HG03439 (cell line): Measurements from ENCODE around the gene CELF4.

ENCODE experiments used
- ATAC-seq: cut with Tn5 transposase; IDR thresholded peaks from one replicate; pipeline ENCODE4 v1.9.1; 2021; ENCODE audit warnings: mild to moderate bottlenecking, moderate library complexity; ENCODE audit not compliant: unreplicated experiment

The CELF4 gene

DNA sequence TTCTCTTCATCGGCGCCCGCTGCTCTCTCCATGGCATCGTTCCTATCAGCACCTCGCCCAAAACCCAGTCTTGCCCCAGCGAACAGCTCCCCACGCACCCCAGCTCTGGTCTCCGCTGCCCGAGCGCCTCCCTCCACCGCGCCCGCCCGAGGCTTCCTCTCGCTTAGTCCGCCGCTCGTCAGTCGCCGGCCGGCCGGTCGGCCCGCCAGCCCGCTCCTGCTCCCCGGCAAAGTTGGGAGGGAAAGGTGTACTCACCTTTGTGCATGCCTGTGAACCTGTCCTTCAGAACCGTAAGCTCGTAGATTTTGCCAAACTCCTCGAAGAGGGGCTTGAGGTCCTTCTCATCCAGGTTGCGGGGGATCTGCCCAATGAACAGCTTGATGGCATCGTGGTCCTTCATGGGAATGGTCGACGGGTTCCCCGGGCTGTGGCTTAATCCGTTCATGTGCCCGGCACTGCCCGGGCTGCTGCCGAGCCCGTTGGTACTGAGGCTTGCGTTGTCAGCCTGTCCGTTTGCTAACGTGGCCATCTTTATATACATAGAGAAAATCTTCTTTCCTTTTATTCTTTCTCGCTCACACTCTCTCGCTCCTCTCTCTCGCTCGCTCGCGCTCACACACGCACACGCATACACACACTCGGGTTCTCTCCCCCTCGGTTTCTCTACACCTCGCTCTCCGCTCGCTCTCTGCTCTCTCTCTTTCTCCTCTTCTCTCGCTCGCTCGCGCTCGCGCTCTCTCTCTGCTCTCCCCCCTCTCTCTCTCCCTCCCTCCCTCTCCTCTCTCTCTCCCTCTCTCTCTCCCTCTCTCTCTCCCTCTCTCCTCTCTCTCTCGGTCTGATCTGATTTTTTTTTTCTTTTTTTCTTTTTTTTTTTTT lies at the start of gene CELF4:
Gene CELF4, minus strand, starts transcription at position 698 of the 876 bp plus-strand sequence.
- no peak for ATAC-seq

DNA sequence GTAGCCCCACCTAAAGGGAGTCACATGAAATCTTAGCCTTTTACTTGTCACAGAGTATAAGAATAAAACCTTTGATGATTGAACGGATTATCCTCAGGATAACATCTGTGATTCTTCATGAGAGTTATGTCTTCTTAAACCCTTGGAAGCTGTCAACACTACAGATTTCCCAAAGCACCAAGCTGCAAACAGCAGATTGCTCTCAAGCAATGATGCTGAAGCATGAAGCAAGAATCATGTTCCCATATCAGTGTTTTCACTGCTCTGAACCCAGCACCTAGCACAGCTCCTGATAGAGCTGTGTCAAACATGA lies 47.6 kb upstream of the CELF4 start:
- no peak for ATAC-seq

DNA sequence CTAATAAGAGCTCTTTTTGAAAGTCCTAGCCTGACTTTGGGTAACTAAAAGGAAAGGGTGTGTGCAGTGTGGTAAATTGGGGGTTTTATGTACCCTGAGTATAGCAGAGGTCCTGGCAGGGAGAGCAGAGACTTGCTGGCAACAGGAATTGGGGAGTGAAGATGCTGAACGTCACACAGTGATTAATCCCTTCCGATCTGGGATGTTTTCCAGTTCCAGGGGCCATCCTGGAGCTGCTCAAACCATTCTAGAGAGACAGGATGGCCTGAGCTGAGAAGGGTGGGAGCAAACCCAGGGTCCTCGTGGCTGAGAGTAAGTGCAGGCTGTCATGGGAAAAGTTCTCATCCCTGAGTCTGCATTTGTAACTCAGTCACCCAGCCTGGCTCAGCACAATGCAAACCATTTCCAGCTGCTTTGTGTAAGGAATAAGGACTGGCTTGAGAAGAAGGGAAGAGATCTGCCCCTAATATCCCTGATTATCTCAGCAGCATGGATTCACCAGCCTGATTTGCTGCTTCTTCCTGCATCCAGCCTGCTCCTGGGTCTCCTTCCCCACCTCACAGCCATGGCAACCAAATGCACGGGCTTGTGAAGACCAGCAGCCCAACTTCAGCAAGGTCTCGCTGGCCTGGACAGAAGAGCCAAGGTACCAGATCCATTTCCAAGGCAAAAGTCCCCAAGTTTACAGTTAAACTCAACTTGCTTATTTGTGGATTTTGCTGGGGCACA lies 47.1 kb upstream of the CELF4 start:
- no peak for ATAC-seq

DNA sequence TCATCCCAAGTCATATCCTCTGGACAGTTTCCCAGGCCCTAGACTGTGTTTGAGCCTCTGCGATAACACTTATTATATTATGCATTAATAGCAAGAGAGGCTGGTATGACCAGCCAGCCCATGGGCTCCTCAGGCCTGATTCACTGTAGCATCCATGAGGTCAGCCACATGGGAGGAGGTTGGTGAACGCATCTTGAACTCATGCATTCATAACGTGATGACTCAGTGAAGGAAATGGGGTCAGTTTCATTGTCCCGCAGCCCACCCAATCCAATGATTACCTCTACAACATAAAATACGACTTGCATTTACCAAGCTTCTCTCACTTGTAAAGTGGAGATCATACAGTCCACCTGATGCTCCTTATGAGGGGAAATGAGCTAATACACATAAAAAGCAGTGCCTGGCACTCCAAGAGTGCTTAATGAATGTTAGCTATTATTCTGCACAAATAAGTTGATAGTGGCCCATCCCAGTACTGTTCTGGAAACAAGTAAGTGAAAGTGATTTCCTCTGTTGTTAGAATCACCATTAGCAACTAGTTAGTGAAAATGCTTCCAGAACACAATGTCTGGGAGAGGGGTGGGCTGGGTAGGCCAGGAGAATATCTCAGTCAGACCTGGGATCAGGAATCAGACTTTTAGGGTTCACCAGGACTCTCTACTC lies 46.1 kb upstream of the CELF4 start:
- ATAC-seq = no peak

DNA sequence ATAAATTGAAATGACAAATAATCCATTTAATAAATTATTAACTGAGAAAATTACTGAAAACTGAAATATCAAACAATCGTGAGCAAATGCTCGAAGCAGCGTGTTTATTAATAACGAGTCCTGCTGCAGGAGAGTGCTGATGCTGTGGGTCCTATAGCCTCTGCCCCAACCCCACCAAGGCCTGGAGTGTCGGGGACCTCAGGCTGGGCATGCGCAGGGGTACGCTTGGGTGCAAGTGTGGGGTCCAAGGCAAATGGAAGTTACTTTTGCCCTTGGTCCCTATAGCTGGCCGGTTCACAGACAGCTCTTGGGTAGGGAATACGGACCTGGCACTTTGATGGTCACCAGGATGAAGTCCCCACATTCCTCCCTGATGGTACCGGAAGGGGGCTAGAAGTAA lies 43.3 kb upstream of the CELF4 start:
- no peak for ATAC-seq

DNA sequence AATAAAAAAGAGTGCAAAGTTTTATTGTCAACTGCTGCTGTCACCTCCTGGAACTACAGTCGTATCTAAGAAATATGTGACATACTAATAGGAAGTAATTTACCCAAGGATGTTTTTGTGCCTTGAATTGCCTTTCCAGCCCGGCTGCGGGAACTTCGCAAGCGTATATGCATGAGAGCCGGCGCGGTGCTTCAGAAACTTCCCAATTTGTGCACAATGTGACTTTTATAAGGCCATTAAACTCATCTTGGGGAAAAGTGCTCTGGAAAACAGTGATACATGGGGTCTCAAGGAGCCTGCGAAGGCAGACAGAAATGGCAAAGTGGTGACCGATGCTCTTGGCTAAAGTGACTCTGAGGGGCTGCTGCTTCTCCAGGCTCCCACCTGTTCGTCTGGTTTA lies 41.7 kb upstream of the CELF4 start:
- no peak for ATAC-seq

DNA sequence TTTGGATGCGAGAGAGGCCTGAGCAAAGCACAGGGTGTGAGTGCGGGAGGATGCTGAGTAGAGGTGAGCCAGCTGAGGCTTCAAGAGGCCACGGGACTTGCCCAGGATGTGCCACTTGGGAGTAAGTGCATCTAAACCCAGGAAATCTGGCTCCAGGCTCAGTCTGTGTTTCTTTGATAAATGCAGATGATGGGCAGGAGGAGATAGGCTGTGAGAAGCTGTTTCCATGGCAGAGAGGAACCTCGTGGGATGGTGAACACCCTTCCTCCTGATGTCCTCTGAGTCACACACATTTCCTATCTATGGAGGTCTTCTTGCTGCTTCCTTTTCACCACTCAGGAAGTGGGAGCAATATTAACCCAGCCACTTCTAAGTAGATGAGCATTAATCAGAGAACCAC lies 38.4 kb upstream of the CELF4 start:
- ATAC-seq = no peak

DNA sequence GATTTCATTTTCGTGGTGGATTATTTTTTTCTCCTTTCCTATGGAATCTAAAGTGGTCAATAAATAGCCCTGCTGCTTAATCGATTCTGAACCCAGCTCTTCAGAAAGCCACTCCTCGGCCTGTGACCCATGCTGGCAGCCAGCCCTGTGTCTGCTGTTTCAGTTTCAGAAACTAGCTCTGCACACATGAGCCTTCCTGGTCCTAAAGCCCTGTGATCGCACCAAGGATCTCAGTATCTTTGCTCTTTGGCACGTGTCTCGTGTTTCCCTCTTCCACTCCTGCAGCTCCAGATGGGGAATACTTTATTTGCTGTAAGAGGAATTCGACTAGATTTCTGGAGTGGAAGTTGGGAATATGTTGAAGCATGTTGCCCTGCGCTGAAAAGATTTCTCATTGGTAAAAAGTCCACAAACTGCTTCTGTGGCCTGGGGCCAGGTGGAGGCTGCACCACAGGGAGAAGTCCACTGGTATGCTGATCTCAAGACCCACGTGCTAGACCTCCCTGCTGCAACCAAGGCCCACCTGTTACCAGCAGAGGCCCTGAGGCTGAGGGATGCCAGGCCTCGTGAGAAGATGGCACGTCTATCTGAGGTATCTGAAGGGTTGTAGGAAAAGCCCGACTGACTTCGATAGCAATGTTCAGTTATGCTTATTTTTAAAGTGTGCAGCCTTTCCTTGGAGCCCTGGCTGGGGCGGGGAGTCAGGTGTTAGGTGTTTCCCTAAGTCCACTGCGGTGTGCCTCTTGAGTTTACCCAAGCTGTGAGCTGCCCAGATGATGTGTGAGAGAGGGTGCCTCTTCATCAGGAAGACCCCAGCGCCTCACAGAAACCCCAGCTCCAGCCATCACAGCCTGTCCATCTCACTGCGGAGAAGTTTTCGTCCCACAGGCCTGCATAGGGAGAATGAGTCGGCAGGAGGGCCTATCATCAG lies 33.6 kb upstream of the CELF4 start:
- ATAC-seq = no peak

DNA sequence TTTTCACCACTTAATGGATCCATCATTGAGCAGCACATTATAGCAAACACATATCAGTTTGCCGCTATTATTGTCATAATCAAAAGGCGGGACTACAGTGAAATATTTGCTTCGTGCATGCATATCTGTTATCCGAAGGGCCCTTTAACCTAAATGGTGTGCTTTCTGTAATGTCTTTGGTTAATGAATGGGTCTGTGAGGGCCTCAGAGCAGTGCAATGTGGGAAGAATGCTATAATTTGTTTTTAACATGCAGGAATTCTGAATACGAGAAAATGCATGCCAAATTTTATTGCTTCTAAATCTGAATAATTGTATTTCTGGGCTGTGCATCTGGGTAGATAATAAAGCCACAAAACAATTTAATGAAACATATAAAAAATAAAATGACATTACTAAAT lies 32.8 kb upstream of the CELF4 start:
- ATAC-seq = no peak

DNA sequence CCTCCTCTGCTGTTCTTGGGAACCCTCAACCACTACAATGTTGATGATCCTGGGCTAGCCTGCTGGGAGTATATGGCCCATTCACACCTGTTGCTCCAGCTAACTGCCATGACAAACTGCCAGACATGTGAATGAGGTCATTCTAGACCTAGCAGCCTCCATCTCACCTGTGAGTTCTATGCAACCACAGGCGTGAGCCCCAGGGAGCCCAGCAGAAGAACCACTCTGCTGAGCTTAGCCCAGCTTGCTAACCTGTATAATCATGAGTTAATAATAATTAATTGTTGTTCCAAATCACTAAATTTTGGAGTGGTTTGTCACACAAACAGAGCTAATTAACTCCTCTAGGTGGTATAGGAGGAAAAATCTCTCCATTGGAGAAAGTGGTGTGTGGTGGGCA lies 24.7 kb upstream of the CELF4 start:
- no peak for ATAC-seq

DNA sequence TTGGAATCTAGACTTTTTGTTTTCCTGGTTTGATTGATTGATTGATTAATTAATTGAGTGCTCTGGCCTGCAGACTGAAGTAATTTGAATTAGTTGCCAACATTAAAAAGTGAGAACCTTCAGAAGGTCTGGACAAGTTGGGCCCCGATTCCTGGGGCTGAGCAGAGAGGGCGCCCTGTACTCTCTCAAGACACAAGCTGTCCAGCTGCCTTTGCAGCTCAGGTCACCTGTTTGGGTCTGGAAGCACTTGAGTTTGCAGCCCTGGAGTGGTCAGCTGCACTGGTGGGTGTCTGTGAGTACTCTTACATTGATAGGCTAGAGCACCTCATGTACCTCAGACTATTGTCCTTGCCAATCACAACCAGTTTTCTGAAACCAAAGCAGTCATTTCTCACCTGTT lies 22.7 kb upstream of the CELF4 start:
- ATAC-seq = no peak

DNA sequence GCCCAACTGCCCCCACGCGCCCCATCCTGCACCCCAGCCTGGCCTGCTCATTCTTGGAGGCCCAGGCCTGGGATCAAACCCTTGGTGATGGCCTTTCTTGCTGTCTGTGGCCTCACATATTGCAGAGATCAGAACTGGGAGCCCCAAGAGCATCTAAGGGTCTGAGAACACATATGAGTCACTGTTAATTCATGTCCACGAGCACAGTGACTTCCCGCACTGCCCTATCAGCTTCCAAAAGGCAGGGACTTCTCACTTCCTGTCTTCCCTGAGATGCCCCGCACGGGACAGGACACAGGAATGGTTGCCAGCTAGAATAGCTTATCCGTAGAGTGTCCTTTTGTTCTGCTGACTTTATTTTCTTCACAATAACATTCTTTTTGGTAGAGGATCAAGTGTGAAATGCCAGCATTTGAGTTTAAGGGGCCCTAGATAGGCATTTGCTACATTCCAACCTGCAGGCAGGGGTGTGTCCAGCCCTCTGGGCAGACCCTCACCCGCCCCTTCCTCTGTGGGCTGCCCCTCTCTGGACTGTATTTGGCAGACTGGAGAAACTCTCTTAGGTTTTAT lies 21.1 kb upstream of the CELF4 start:
- no peak for ATAC-seq

DNA sequence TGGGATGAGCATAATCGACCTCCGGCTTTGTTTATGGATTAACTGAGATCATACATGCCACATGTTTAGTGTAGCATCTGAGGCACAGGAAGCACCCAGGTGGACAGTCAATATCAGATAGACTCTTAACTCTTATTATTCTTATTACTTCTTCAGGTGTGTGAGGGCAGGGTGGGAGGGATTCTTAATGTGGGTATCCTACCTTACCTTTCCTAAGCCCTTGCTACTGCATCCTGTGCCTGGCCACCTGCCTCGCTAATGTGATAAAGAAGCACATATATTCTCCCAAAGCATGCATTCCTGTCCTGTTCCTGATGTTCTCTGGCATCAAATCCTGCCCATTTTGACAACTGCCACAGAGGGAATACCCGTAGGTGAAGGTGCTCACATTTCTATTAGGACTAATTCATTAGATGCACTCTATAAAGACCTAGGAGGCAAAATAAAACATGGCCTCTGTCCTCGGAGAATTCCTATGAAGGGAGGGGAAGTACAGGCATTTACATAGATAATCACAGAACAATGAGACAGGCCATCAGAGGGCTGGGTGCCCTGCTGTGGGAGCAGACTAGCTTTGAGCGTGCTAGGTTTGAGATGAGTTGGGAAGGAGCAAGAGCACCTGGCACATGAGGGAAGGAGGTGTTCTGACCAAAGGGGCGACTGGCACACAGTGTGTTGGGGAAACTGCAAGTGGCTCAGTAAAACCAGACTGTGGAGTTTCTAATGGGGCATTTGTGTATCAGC lies 19.5 kb upstream of the CELF4 start:
- no peak for ATAC-seq

DNA sequence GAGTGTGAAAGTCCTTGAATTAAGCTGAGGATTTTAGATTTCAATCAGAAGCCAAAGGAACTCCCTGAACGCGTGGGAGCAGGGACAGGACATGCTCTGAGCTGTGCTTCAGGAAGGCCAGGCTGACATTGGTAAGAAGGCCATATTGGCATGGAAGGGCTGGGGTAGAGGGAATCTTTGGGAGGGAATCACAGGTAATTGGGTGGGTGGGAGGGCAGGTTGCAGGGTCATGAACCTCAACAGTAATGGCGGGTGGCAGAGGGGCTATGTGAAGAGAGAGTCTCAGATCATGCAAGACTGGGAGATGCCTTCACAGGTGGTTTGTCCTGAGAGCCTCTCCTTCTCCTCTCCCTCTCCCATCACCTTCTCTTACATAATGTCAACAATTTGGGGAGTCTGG lies 18.6 kb upstream of the CELF4 start:
- ATAC-seq = no peak

DNA sequence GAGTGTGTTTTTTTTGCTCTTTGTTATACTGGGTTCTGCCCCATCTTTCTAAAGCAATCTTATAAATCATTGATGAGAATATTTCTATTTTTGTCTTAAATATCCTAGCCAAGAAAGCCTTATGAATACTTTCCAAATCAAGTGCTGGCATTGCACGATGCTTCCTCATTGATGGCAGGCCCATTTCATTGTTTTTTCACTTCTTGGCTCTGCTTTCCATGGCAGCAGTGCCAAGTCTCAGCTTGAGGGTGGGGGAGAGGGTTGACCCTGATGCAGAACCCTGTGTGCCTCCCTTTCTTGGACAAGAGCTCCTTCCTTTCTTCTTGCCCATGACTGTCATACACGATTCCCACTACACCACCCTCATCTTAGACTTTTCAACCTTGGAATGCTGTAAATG lies 16.7 kb upstream of the CELF4 start:
- ATAC-seq = no peak

DNA sequence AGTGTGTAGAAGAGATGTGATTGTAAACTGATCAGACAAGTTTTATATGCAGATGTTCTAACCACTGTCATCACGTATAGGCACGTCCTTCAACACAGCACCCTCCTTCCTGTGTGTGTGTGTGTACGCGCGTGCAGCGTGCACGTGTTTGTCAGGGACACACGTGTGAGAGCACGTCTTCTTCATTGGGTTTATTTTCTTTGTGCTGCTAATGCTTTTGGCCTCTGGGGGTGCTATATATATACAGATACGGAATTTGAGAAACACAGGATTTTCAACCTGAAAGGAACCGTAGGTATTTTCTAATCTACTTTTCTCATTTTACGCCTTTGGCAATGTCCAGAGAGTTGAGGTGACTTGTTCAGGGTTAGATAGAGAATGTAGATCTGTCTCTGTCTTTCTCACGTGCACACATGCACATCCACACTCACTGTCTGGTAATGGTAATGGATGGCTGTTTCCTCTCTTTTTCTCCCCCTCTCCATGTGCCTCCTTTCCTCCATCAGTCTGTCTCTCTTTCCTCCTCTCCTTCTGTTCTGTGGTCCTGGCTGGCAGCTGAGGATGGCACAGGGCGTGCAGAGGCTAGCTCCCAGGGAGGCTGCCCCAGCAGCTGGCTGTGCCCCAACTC lies 13.4 kb upstream of the CELF4 start:
- no peak for ATAC-seq

DNA sequence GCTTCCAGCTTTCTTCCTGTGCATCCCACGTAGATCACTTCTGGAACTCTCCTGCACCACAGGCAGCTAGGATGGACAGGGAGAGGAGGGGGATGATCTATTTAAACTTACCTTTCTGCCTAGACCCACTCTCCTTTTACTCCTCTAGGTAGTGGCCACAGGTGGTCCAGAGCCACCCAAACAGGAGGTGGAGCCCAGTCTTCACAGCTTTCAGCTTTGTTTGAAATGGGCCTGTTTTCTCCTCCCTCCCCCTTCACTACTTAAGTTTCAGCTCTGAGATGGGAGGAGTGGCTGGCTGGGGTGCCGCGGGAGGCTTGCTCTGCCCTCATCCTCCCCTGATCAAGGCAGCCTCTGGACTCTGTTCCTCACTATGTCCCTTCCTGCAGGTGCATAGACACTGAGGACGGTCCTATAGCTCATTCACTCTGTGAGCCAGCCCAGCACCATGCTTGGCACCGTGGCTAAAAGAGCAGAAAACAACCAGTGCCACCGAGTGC lies 12.6 kb upstream of the CELF4 start:
- no peak for ATAC-seq

DNA sequence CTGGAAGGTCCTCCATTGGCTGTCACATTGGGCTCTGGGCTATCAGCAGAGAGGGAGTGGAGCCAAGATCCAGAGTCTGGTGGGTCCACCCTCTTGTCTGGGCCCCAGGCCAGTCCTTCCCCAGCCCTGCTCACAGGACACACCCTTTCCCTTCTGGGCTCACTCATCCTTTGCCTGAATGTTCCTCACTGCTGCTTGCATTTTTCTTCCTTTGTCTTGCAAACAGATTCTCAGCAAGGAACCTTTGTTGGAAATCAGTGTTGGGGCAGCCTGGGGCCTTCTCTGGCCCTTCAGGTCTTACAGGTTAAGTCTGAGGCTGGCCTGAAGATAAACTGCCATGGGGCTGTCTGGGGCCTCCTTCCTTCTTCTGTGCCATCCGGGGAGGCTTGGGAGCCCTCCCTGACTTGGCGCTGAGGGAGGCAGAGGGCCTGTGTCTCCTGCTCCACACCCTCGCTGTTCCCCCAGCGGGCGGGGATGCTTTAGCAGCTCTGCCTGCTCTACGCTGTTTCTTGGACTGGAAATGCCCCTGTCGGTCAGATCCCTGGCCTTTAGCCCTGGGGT lies 11.5 kb upstream of the CELF4 start:
- no peak for ATAC-seq

DNA sequence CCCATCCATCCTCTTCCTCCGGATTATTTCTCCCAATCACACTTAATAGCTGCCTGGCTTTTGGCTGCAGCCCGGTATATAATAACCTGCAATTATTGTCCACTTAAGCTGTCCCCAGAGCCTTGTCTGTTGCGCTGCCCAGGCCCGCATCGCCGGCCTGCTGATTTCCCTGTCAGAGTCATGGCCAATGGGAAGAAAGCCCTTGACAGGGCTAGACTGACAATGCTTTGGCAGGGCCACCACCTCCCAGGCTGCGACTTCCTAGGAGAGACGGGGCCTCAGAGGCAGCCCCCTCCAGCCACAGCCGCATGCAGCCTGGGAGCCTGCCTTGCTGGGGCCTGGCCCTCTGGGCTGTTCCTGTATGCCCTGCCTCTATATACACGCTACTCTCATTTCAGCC lies 10.0 kb upstream of the CELF4 start:
- no peak for ATAC-seq
